ENCODE results near the gene TRMT1. TPM values are rescaled to one million over a fixed set of nuclear protein-coding genes. Genes with fewer than 3 reads are reported as not detected.

Gene TRMT1
- total RNA-seq, 4 donors from 2014 or later, result 27.0 to 70.5 (median 39.2) TPM

GRCh38 chr19:13112555-13112954 is 4.0 kb downstream of the TRMT1 start:
- ATAC-seq (ENCODE audit: low FRiP score) (no peak), DNase-seq (ENCODE audit: low spot score) (no peak)
- TF ChIP-seq CTCF (IDR thresholded peaks at IDR 0.05), result no peak

- ATAC-seq (ENCODE audit: low FRiP score) (no peak), DNase-seq (ENCODE audit: low spot score) (no peak)
- no peak for TF ChIP-seq CTCF (IDR thresholded peaks at IDR 0.05)
Measured at GRCh38 chr19:13110099-13110610, 6.4 kb downstream of the TRMT1 start.

GRCh38 chr19:13109361-13110098 is 7.0 kb downstream of the TRMT1 start:
- no peak for ATAC-seq (ENCODE audit: low FRiP score)
- no peak for TF ChIP-seq CTCF (IDR thresholded peaks at IDR 0.05)
- DNase-seq (ENCODE audit: low spot score), result no peak

GRCh38 chr19:13104848-13105711 is 11.5 kb downstream of the TRMT1 start:
- no peak for TF ChIP-seq CTCF (IDR thresholded peaks at IDR 0.05)
- DNase-seq (ENCODE audit: low spot score) (no peak), ATAC-seq (ENCODE audit: low FRiP score) (no peak)

GRCh38 chr19:13104360-13104847 is 12.1 kb downstream of the TRMT1 start:
- TF ChIP-seq CTCF (IDR thresholded peaks at IDR 0.05), result no peak
- no peak for ATAC-seq (ENCODE audit: low FRiP score)
- no peak for DNase-seq (ENCODE audit: low spot score)

- no peak for ATAC-seq (ENCODE audit: low FRiP score)
- TF ChIP-seq CTCF (IDR thresholded peaks at IDR 0.05), result no peak
- no peak for DNase-seq (ENCODE audit: low spot score)
Measured at GRCh38 chr19:13103581-13104359, 12.8 kb downstream of the TRMT1 start.
